GM18951 (cell line): ENCODE results near the gene HOXA4.

Source experiments
- POLR2A ChIP-seq: IDR thresholded peaks from 4 replicates; pipeline ENCODE4 v1.6.1; 2011; ENCODE audit warnings: mild to moderate bottlenecking; ENCODE audit not compliant: insufficient read length, insufficient read depth; ENCODE audit errors: extremely low read depth
- in situ Hi-C: fragments of 300-500 bp; cut with MboI; formaldehyde crosslinking; loops from one replicate; pipeline ENCODE4 v1.12.0; 2022; ENCODE audit warnings: low sequenced_read_pairs, mixed read lengths, inconsistent platforms; ENCODE audit not compliant: unreplicated experiment

The HOXA4 gene

DNA sequence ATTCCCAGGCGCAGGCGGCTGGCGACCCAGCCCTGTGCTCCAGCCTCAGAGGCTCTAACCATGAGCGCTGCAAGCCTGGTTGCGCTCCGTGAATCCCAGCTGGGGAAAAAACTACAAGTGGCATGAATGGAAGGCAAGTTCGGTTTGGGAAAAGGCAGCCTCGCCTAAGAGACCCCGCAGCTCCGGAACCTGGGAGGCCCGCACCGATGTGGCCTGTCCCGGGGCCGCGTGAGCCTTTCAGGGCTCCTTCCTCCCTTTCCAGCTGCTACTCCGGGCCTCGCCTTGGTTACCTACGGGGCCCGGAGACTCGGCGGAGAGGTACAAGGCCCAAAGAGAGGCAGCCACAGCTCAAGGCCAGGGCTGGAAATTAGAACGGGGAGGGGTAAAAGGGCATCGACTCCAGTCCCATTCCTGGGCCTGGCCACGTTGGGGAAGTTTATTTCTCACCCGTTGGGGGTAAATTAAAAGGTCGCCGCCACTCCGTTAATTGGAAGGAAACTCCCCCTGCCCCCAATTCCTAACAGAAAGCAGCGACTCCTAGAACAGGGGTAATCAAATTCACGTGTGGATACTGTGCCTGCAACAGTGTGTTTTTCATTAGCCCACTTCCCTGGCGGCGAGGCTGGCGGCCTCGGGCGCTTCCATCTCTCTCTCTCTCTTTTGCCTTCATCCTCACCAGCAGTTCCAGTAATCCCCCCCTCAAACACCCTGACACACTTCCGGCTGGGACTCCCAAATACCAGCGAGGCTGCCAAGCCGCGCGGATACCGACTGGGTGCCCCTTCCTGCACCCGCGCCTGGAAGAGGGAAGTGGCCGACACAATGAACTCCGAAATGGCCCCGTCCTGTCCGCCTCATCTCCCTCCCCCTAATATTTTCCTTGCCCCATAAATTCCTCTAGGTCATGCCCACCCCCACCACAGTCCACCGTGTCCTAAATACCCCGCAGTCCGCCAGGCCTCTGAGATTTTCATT lies 36.3 kb upstream of the HOXA4 start:
- no peak for TF ChIP-seq POLR2A
- in situ Hi-C loops: no loop called here

DNA sequence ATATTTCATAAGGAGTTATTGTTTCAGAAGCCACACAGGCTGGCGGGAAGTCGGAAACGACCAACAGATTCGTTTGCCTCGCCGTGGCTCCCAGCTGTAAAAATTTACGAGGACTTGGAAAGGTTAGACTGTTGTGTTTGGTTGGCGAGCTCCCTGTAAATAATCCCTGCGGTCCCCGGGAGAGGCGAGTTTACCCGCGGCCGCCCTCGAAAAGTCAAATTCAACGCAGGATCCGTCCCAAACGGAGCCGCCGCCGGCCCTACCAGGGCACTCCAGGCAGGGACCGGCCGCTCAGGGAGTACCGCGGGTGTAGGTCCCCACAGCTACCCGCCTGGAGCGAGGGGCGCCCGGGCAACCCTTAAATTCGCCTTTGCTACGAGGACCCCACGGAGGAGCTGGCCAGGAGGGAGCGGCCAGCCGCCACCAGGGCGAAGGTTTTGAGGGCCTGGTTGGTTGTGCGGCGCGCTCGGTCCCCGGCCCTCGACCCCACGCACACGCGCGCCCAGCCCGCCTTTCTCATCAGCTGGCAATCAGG lies 35.5 kb upstream of the HOXA4 start:
- in situ Hi-C loops: no loop called here

DNA sequence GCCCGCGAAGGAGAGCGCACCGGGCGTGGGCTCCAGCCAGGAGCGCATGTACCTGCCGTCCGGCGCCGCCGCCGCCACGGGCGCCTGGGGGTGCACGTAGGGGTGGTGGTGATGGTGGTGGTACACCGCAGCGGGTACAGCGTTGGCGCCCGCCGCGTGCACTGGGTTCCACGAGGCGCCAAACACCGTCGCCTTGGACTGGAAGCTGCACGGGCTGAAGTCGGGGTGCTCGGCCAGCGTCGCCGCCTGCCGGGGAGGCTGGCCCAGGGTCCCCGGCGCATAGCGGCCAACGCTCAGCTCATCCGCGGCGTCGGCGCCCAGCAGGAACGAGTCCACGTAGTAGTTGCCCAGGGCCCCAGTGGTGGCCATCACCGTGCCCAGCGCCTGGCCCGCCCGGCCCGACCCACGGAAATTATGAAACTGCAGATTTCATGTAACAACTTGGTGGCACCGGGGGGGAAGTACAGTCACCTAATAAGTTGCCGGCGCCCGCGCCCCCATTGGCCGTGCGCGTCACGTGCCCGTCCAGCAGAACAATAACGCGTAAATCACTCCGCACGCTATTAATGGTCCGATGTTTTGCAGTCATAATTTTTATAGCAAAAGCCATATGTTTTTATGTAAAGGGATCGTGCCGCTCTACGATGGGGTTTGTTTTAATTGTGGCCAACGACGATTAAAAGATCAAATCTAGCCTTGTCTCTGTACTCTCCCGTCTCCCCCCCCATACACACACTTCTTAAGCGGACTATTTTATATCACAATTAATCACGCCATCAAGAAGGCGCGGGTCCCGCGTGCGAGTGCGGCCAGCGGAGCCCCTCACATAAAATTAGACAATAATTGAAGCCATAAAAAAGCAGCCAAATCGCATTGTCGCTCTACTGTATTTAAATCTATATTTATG lies 34.8 kb upstream of the HOXA4 start, which contains the start of gene HOXA9:
Gene HOXA9, minus strand, starts transcription at position 449 of the 907 bp plus-strand sequence. Its CDS starts 80 bp downstream, at position 369.
- in situ Hi-C loops: no loop called here
- peak; percentile 50 for TF ChIP-seq POLR2A

More for the DNA sequence above, 35.5 kb upstream of the HOXA4 start:
- TF ChIP-seq POLR2A: no peak

DNA sequence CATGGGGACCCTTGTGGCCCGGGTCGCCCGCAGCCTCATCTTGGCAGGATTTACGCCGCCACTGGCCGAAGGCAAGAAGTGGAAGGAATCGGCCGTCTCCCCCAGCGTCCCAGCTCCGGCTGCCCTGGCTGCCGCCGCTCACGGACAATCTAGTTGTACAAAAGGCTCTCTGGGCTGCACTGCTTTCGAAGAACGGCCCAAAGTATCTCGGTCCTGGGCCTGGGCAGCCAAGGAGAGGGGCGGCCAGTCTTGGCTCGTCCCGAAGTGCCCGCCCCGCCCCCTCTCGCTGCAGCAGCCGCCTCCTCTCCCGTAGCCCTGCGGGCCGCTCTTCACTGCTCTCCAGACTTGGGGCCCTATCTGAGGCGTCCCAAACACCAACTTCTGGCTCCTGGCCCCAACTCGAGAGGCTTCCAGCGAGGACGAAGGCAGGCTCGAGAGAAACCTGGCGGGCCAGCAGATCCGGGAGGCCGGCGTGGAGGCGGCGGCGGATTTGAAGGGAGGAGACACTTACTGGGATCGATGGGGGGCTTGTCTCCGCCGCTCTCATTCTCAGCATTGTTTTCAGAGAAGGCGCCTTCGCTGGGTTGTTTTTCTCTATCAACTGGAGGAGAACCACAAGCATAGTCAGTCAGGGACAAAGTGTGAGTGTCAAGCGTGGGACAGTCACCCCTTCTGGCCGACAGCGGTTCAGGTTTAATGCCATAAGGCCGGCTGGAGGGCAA lies 34.0 kb upstream of the HOXA4 start:
- in situ Hi-C loops: no loop called here
- TF ChIP-seq POLR2A: no peak

GRCh38 chr7:27164045-27164366 lies 33.4 kb upstream of the HOXA4 start:
- TF ChIP-seq POLR2A: no peak
- in situ Hi-C loops: no loop called here

- in situ Hi-C loops: no loop called here
- TF ChIP-seq POLR2A: no peak
Measured at GRCh38 chr7:27163288-27164044, 32.9 kb upstream of the HOXA4 start.

DNA sequence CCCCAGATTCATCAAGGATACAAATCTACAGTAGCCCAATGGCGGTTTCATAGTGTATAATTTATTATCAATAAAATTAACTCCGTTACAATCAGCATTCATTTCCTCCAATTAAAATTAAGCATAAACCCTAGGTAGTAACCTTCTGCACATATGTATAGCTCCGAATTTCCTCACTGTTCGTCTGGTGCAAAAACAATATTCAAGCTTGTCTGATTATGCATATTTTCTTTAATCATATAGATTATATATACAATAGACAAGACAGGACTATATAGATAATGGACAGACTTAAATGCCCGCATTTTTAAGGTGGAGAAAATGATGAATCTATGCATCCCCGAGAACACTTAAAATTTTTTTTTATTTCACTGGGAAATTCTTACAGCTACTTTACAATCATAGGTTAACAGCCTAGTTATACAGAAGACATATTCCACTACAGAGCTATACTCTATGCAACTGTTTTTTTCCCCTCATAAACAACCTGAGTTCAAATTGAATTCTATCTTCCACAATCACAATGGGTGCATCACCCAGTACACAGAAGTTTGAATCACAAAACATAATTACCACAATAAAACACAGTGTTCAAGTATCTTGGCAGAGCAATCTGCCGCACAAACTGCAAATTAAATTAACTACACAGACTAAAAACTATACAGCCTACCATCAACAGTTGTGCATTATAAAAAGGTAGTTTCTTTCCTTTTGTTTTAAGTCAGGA lies 32.2 kb upstream of the HOXA4 start:
- in situ Hi-C loops: no loop called here
- TF ChIP-seq POLR2A: no peak

DNA sequence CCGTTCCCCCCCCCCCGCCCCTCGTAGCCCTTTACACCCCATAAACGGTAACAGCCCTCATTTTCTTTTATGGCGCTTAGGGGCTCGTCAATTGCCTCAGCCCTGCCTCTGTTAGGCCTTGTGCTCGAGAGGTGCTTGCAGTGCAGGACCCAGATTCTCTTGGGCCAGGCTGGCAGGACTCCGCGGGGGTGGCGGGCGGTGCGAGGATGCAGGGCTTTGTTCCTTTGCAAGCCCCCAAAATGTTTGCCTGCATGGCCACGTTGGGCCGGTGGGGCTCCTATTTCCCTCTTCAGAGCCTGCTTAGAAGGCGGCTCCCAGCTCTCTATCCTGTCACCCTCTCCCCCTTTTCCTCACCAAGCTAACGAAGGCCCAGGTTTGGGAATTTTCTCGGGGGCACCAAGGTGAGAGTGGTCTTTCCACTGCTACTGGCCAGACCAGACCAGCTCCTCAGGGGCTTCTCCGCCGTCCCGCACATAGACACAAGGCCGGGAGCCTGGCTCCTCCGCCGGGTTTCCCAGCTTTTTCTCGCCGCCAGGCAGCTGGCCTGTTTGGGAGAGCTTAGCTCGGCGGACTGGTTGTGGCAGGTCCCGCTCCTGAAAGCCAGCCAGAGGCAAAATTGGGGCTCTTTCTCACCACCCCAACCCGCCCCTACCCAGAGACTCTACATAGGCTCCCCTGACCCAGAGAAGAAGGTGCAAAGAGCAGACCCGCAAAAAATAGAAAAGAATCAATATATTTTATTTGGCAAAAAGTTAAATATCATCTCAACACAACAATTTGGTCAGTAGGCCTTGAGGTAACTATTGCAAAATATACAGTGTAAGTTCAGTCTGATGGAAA lies 31.4 kb upstream of the HOXA4 start:
- in situ Hi-C loops: no loop called here
- no peak for TF ChIP-seq POLR2A

DNA sequence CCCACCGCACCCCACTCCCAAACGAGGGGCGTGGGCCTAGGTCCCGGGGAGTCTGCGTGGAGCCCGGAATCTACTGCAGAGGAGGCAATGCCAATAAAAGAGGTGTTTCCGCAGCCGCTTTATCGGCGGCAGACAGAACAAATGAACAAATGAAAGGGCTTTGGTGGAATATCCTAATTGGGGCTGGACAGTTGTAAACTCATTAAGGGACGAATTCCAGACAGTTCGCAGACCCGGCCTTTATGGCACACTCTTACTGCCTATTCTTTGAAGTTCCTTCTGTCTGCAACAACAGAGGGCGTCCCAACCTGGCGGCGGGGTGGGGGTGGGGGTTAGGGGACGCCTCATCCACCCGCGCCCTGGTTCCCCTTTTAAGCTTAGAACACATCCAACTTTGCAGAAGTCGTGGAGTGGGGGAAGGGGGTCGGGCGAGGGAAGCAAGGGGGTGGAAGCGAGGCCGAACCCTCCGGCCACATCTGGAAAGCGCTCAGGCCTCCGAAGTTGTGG lies 30.7 kb upstream of the HOXA4 start:
- in situ Hi-C loops: no loop called here
- no peak for TF ChIP-seq POLR2A

GRCh38 chr7:27160546-27161213 lies 30.1 kb upstream of the HOXA4 start:
- in situ Hi-C loops: no loop called here
- no peak for TF ChIP-seq POLR2A
